H1 (cell line): ENCODE data around the gene ACTG1. TPM values are rescaled to one million over a fixed set of nuclear protein-coding genes. Genes with fewer than 3 reads are reported as not detected.
A peak's percentile ranks its signal among the peaks of the same experiment; 100 is the strongest.

Experiments used
- CTCF ChIA-PET: fragments of 300-600 bp; sonication (Branson Sonifier 250); formaldehyde crosslinking; loops from one replicate; lab custom pipeline; 2021; ENCODE audit not compliant: partially characterized antibody; lab: Charles Lee
- POLR2A ChIA-PET: fragments of 300-600 bp; sonication (Branson Sonifier 250); formaldehyde crosslinking; loops from one replicate; lab custom pipeline; 2021; ENCODE audit warnings: inconsistent platforms; ENCODE audit not compliant: partially characterized antibody; lab: Charles Lee
- DNase-seq, 2 experiments: peaks; one replicate each; pipeline versions ENCODE4 v3.0.0 to v3.0.0-alpha.2; 2010 to 2022; ENCODE audit warnings: low spot score in 2 of 2, low read depth in 1 of 2, mixed read lengths in 1 of 2
- FAIRE-seq: peaks from 2 replicates; lab custom pipeline; 2011; peaks lifted over from hg19 to GRCh38; lab: Jason Lieb, UNC
- H2AFZ ChIP-seq: 2 replicates; pipeline ENCODE4 v1.8.1; 2012; ENCODE audit warnings: low read length, inconsistent platforms
- H2AK5ac ChIP-seq: 2 replicates; pipeline ENCODE4 v1.6.1; 2013; ENCODE audit warnings: low read depth, low read length
- H2BK120ac ChIP-seq: replicated peaks from 2 replicates; pipeline ENCODE3; 2013; ENCODE audit warnings: low read depth, low read length, inconsistent platforms
- H2BK12ac ChIP-seq: 2 replicates; pipeline ENCODE4 v1.6.1; 2013; ENCODE audit warnings: low read depth, low read length
- H2BK15ac ChIP-seq: 2 replicates; pipeline ENCODE4 v1.6.1; 2013; ENCODE audit warnings: low read length
- H2BK20ac ChIP-seq: 2 replicates; pipeline ENCODE4 v1.6.1; 2013; ENCODE audit warnings: low read length
- H2BK5ac ChIP-seq: 2 replicates; pipeline ENCODE4 v1.6.1; 2013; ENCODE audit warnings: low read depth, low read length
- H3K14ac ChIP-seq: 2 replicates; pipeline ENCODE4 v1.6.1; 2013; ENCODE audit warnings: inconsistent platforms; ENCODE audit not compliant: insufficient read length
- H3K18ac ChIP-seq: 2 replicates; pipeline ENCODE4 v1.6.1; 2013; ENCODE audit warnings: low read length; ENCODE audit errors: extremely low read depth
- H3K23ac ChIP-seq: 2 replicates; pipeline ENCODE4 v1.6.1; 2013; ENCODE audit warnings: inconsistent platforms; ENCODE audit not compliant: insufficient read length
- H3K23me2 ChIP-seq: 2 replicates; pipeline ENCODE4 v1.6.1; 2013; ENCODE audit warnings: low read depth, low read length
- H3K27ac ChIP-seq: 2 replicates; pipeline ENCODE4 v1.6.1; 2011; ENCODE audit warnings: low read depth, low read length, inconsistent platforms
- H3K27me3 ChIP-seq, 4 experiments: replicated peaks in 1 of 4; 1 replicate in 1 of 4; 2 replicates in 3 of 4; pipeline versions ENCODE4 v1.6.1 to v1.8.1; 2011 to 2013; ENCODE audit warnings: low read length in 3 of 4, mild to moderate bottlenecking in 3 of 4, inconsistent platforms in 2 of 4, mixed read lengths in 2 of 4, moderate library complexity in 1 of 4; ENCODE audit not compliant: control insufficient read depth in 3 of 4, insufficient read depth in 3 of 4; ENCODE audit errors: extremely low read depth in 1 of 4
- H3K36me3 ChIP-seq, 4 experiments: 2 replicates each; pipeline versions ENCODE4 v1.6.1 to v1.8.1; 2011 to 2013; ENCODE audit warnings: mild to moderate bottlenecking in 4 of 4, low read length in 3 of 4, moderate library complexity in 2 of 4, control low read depth in 1 of 4, inconsistent platforms in 1 of 4; ENCODE audit not compliant: insufficient read depth in 4 of 4, control insufficient read depth in 2 of 4
- H3K4ac ChIP-seq: replicated peaks from 2 replicates; pipeline ENCODE3; 2013; ENCODE audit warnings: low read length, low read depth, mixed read lengths, inconsistent platforms; ENCODE audit not compliant: insufficient read length
- H3K4me1 ChIP-seq, 4 experiments: replicated peaks in 1 of 4; 1 replicate in 1 of 4; 2 replicates in 3 of 4; pipeline versions ENCODE4 v1.6.1 to v1.8.1; 2011 to 2013; ENCODE audit warnings: low read length in 3 of 4, inconsistent platforms in 2 of 4, mixed read lengths in 1 of 4; ENCODE audit not compliant: insufficient read depth in 4 of 4, control insufficient read depth in 3 of 4
- H3K4me2 ChIP-seq, 2 experiments: 2 replicates each; pipeline versions ENCODE4 v1.6.1 to v1.8.1; 2011 to 2013; ENCODE audit warnings: low read depth in 2 of 2, low read length in 2 of 2, control low read depth in 1 of 2, inconsistent platforms in 1 of 2, mild to moderate bottlenecking in 1 of 2; ENCODE audit not compliant: insufficient read depth in 1 of 2
- H3K4me3 ChIP-seq, 4 experiments: fragments of 200-600, 300-600 bp in 1 of 4; sonication (generic), shearing (Covaris generic), sonication (Bioruptor Twin) in 1 of 4; 2 replicates each; pipeline versions ENCODE4 v1.5.1 to v1.8.1; 2011 to 2016; ENCODE audit warnings: low read length in 4 of 4, low read depth in 3 of 4, control low read depth in 2 of 4, inconsistent platforms in 2 of 4, mild to moderate bottlenecking in 2 of 4, mixed read lengths in 1 of 4, moderate library complexity in 1 of 4; ENCODE audit not compliant: insufficient read depth in 2 of 4; ENCODE audit errors: extremely low read depth in 1 of 4
- H3K56ac ChIP-seq: replicated peaks from 2 replicates; pipeline ENCODE3; 2013; ENCODE audit warnings: low read depth, mild to moderate bottlenecking, mixed read lengths, low read length, inconsistent platforms; ENCODE audit not compliant: insufficient read length
- H3K79me1 ChIP-seq: 2 replicates; pipeline ENCODE4 v1.6.1; 2013; ENCODE audit warnings: low read depth, low read length, control low read depth
- H3K79me2 ChIP-seq, 2 experiments: 2 replicates each; pipeline versions ENCODE4 v1.6.1 to v1.8.1; 2012 to 2013; ENCODE audit warnings: low read length in 2 of 2, mild to moderate bottlenecking in 2 of 2, inconsistent platforms in 1 of 2; ENCODE audit not compliant: insufficient read depth in 2 of 2, control insufficient read depth in 1 of 2
- H3K9ac ChIP-seq, 4 experiments: replicated peaks in 1 of 4; 1 replicate in 1 of 4; 2 replicates in 3 of 4; pipeline versions ENCODE4 v1.6.1 to v1.8.1; 2011 to 2013; ENCODE audit warnings: low read depth in 3 of 4, low read length in 3 of 4, control low read depth in 2 of 4, mild to moderate bottlenecking in 2 of 4, moderate library complexity in 2 of 4, inconsistent platforms in 1 of 4; ENCODE audit errors: extremely low read depth in 1 of 4
- H3K9me3 ChIP-seq, 2 experiments: 2 replicates each; pipeline versions ENCODE4 v1.6.1 to v1.8.1; 2012 to 2013; ENCODE audit warnings: mild to moderate bottlenecking in 2 of 2, moderate library complexity in 2 of 2, control low read depth in 1 of 2, inconsistent platforms in 1 of 2, low read depth in 1 of 2, low read length in 1 of 2, mixed read lengths in 1 of 2; ENCODE audit not compliant: insufficient read depth in 2 of 2
- H4K20me1 ChIP-seq, 2 experiments: replicated peaks in 1 of 2; 2 replicates each; pipeline versions ENCODE3 to v1.8.1; 2011 to 2013; ENCODE audit warnings: inconsistent platforms in 2 of 2, low read length in 2 of 2, mild to moderate bottlenecking in 1 of 2; ENCODE audit not compliant: insufficient read depth in 2 of 2, control insufficient read depth in 1 of 2
- H4K5ac ChIP-seq: 2 replicates; pipeline ENCODE4 v1.6.1; 2013; ENCODE audit warnings: low read length, low read depth, mixed read lengths, inconsistent platforms; ENCODE audit not compliant: insufficient read length
- H4K8ac ChIP-seq: 2 replicates; pipeline ENCODE4 v1.8.0; 2013; ENCODE audit warnings: mild to moderate bottlenecking, moderate library complexity, low read length, inconsistent platforms; ENCODE audit not compliant: insufficient read depth; ENCODE audit errors: extremely low read depth
- H4K91ac ChIP-seq: replicated peaks from 2 replicates; pipeline ENCODE3; 2013; ENCODE audit warnings: low read length, mixed read lengths, inconsistent platforms; ENCODE audit not compliant: insufficient read length
- ATF3 ChIP-seq: IDR thresholded peaks from 2 replicates; pipeline ENCODE4 v1.6.1; 2011; ENCODE audit warnings: low read depth, mild to moderate bottlenecking, low read length; ENCODE audit not compliant: insufficient read depth
- CBX5 ChIP-seq: fragments of 300-800, 300-1000 bp; sonication (generic); IDR thresholded peaks from 2 replicates; pipeline ENCODE4 v1.7.1; 2016; ENCODE audit warnings: antibody characterized with exemption, low read length, low read depth
- PHF8 ChIP-seq: fragments of 200-600 bp; sonication (generic); conservative IDR thresholded peaks from 2 replicates; pipeline ENCODE4 v1.7.1; 2012; ENCODE audit warnings: low read depth, mild to moderate bottlenecking, inconsistent platforms, low read length, moderate library complexity
- SIRT6 ChIP-seq: IDR thresholded peaks from one replicate; pipeline ENCODE4 v1.7.1; 2012; ENCODE audit warnings: low read length, inconsistent platforms
- SIX5 ChIP-seq: IDR thresholded peaks from 2 replicates; pipeline ENCODE4 v1.6.1; 2011; ENCODE audit warnings: mild to moderate bottlenecking, low read depth, low read length
- TAF7 ChIP-seq: optimal IDR thresholded peaks from 2 replicates; pipeline ENCODE3; 2011; ENCODE audit warnings: low read depth, mild to moderate bottlenecking, inconsistent platforms, low read length, moderate library complexity, borderline replicate concordance
- WGBS, 2 experiments: shearing (Covaris generic) in 1 of 2; methylation state at CpG; one replicate each; pipeline versions ENCODE4 v1.1.6 to v1.1.7; 2013 to 2015; ENCODE audit warnings: low lambda C conversion rate in 2 of 2, mixed read lengths in 2 of 2, inconsistent platforms in 1 of 2, low coverage in 1 of 2, missing lambda C conversion rate in 1 of 2; ENCODE audit not compliant: insufficient replicate concordance in 2 of 2, insufficient coverage in 1 of 2, insufficient read length in 1 of 2; ENCODE audit errors: extremely low coverage in 1 of 2, missing lambda C conversion rate in 1 of 2; 5-methylcytosine and 5-hydroxymethylcytosine counted together
- polyA plus RNA-seq, 7 experiments: library from polyadenylated mRNA; depleted of rRNA in 3 of 7; stranded (reverse) in 5 of 7; unstranded in 2 of 7; fragments of >200 nt in 5 of 7; fragments of 200-250 nt in 2 of 7; gene quantifications; 1 replicate in 5 of 7; 2 replicates in 1 of 7; 4 replicates in 1 of 7; pipeline versions ENCODE4 v1.2.1 to v1.2.3, GENCODE V29; 2011 to 2013; ENCODE audit warnings: missing spikeins in 2 of 7, mixed read lengths in 2 of 7
- total RNA-seq: library from RNA; stranded (reverse); fragmentation: NEBNext Ultra II Directional; extraction: Animal tissue kit (Norgen Biotek cat#: 25700); gene quantifications from 2 replicates; pipeline ENCODE4 v1.2.1, GENCODE V29; 2021

The ACTG1 gene
- total and polyA plus RNA-seq, 2 of the 8 experiments (the other 6 are each of a cell fraction or from before 2014, with no cell fraction given), result 3,535 to 5,010 TPM

DNA sequence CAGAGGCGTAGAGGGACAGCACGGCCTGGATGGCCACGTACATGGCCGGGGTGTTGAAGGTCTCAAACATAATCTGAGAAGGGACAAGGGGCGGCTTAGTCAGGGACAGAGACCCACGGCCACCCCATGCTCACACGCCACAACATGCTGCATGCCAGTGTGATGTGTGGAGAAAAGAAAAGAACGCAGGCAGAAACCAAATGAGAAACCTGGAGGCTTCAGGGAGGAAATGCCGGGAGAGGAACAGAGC, 1.1 kb downstream of the ACTG1 start:
- no peak for FAIRE-seq

More for the DNA sequence above, 1.1 kb downstream of the ACTG1 start:
- Histone ChIP-seq H3K23ac (no peak overlapping the region), H3K18ac (no peak overlapping the region), H4K5ac (no peak overlapping the region), H3K14ac (no peak overlapping the region), H4K8ac (no peak overlapping the region), H2AFZ (no peak overlapping the region), H3K56ac (no peak overlapping the region), H4K20me1 (peaks cover 23 to 29% of the 10 kb centered on the region in 2 experiments), H2BK15ac (no peak overlapping the region), H3K36me3 (peaks cover 19 to 37% (median 31%) of the 10 kb centered on the region in 4 experiments; a peak in 7 of 8 replicates), H3K79me1 (peaks cover 19% of the 10 kb centered on the region), H2BK5ac (peak overlapping the region; percentile 75; the same call in 1 of the 2 replicates), H2BK20ac (no peak overlapping the region), H3K4me3 (peak overlapping the region; percentile 75 to 93 (median 90)), H3K4me2 (peak overlapping the region; percentile 97 to 98), H3K9ac (peak overlapping the region; percentile 56 to 96 (median 85)), H3K27me3 (no peaks in the 10 kb centered on the region), H4K91ac (no peak overlapping the region), H2BK120ac (no peak overlapping the region), H2BK12ac (no peak overlapping the region), H3K23me2 (peaks cover 25% of the 10 kb centered on the region), H3K4ac (no peak overlapping the region), H3K4me1 (peaks cover 0 to 14% (median 7%) of the 10 kb centered on the region in 4 experiments; a peak in 5 of 7 replicates), H2AK5ac (no peak overlapping the region), H3K79me2 (peaks cover 24 to 44% of the 10 kb centered on the region in 2 experiments), H3K9me3 (no peaks in the 10 kb centered on the region), H3K27ac (peak overlapping the region; percentile 82; the same call in 1 of the 2 replicates)
- TF ChIP-seq SIRT6 (peak; percentile 11), CBX5 (no peak), PHF8 (0 out of 2 replicates have a peak, but pooled peaks have one; percentile 18), SIX5 (no peak), TAF7 (peak; percentile 13), ATF3 (no peak)
- POLR2A ChIA-PET, result interaction anchor here (0.6 to 35.8 kb wide), 17 partner anchors 5 to 419 kb away, joined by 3 to 1004 read pairs (median 7); partner anchors contain the start of genes ACTG1, BAHCC1, FAAP100 and FSCN2
- DNase-seq, result no peak
- CTCF ChIA-PET, result interaction anchor here (0.9 to 1.3 kb wide), 2 partner anchors 71 to 257 kb away, joined by 3 read pairs; no protein-coding TSS in a partner anchor
- 14% methylated on average over 9 of the region's 9 CpGs; no CpG with 5 or more reads in 1 of the 2 experiments for WGBS, 2 experiments
